NCI-H774 (cell line): ENCODE results near the gene PCMTD2.

ENCODE experiments used
- DNase-seq: peaks from one replicate; lab custom pipeline; 2025; lab: John Stamatoyannopoulos, UW

The PCMTD2 gene

DNA sequence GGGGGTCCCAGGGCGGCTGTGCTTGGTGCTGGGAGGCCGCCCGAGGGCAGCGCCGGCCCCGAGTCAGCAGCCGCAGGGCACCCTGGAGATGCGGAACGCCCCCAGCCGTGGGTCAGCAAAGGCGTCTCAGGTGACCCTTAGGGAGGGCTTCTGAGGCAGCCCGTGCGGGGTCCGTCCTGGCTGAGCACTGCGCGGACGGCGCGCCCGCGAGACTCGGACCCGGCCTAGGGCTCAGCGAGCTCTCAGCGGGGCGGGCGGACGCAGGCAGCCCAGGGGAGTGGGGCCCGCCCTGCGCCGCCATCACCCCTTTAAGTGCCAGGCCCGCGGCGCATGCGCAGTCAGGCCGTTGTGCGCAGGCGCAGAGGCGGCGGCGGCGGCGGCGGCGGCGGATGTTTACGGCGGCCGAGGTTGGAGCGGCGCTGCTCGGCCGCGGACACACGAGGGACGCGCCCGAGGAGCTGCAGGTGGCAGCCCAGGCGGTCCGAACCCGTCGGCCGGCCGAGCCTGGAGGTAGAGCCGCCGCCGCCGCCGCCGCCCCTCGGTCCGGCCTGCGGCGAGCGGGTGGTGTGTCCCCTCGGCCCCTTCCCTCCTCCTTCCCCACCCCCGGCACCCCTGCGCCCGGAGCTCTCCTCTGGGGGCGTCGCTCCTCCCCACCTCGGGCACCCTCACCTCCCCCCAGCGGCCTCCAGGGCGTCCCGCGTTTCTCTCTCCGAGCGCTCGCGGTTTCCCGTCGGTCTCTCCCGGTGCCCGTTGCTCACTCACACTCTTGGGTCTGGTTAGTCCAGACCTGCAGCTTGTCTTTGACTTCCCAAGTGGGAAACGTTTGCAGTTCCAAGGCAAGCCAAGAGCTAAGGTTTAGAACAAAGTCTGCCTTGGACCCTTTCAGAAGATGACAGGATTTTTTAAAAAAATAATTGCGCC, at the start of gene PCMTD2:
Gene PCMTD2, plus strand, starts transcription at position 388 of the 921 bp plus-strand sequence. CDS start 4,218 bp downstream, outside the sequence.
- peak; percentile 70 for DNase-seq

DNA sequence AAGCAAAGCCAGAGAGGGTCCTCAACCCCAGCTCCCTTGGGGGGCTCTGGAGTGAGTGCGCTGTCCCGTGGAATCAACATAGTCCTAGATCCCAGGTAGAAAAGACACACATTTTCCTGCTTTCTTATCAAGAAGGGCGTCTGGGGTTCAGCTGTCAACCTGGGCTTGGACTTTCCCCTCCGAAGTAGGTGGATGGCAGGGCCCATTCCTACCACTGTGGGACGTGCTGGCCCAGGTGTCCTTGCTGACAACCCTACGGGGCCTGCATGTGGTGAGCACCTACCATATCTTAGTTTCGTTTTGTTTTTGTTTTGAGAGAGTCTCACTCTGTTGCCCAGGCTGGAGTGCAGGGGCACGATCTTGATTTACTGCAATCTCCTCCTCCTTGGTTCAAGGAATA, 48.9 kb upstream of the PCMTD2 start:
- DNase-seq, result no peak

- DNase-seq, result no peak
Observed at GRCh38 chr20:64207641-64208590, 47.6 kb upstream of the PCMTD2 start.

DNA sequence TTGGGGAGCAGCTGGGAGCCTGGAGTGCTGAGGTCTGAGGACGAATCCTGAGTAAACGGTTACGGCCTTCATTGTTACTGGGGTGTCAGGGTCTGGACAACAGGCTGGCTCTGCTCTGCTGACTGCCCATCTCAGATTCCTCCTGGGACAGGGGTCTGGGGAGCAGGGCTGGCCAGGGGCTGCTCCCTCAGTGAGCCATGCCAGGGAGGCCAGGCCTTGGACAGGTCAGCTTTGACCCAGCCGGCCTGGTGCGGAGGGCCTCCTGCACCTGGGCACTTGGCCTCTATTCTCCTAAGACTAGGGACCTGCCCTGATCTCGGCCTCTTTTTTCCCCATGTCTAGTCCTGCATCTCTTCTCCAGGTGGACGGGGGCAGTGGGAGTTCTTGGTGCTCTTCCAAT, 46.4 kb upstream of the PCMTD2 start:
- no peak for DNase-seq

DNA sequence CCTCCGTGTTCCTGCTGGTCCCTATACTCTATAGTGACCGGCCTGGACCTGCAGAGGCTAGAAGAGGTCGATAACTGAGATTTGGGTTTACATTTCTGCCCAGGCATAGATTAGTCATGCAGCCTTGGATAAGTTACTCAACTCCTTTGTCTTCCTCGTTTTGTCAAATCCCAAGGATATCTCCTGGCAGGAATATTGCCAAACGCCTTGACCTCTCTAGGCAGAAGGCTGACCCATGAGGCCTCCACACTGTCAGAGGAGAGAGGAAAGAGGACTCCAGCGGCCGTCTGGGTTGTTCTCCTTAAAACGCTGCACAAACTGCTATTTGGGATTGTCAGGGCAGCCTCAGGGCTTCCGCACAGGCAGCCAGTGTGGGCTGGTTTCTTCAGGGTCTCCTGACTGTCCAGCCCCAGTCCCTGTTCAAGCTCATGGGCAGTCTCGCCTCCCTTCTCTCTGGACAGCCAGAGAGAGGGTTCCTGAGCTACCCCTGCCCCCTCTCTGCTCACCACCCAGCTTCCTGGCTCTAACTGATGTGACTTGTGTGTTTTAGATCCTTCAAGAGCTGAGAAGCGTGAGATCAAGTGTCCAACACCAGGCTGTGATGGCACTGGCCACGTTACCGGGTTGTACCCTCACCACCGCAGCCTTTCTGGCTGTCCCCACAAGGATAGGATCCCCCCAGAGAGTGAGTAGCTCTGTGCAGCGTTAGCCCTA, 44.7 kb upstream of the PCMTD2 start:
- DNase-seq, result no peak

DNA sequence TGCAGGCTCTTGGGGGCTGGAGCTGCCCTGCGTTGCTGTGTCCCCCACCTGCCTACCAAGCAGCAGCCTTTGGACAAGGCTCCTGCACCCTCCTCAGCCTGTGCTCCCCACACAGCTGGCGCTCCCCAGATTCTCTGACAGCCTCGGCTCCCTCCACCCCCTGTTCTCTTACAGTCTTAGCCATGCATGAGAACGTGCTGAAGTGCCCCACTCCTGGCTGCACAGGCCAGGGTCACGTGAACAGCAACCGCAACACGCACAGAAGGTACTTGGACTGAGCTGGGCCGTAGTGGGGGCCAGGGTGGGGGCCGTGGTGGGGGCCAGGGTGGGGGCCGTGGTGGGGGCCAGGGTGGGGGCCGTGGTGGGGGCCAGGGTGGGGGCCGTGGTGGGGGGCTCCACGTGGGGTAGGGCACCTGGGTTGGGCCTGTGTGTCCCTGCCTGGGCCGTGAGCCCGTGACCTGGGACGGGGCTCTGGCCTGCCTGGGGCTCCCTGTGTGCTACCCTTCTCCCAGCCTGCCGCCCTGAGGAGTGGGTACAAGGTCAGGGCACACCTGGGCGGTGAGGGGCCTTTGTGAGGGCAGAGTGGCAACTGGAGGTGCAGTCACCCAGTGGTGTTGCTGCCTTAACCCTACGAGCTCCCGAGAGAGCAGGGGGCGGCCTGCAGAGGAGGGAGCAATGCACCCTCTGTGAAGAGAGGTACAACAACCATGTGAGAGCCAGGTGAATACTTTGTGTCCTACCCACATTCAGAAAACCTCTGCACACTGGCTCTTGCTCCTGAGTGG, 43.5 kb upstream of the PCMTD2 start:
- no peak for DNase-seq

GRCh38 chr20:64212755-64213154, 42.8 kb upstream of the PCMTD2 start:
- DNase-seq, result no peak

GRCh38 chr20:64214113-64214512, 41.4 kb upstream of the PCMTD2 start:
- DNase-seq, result no peak

DNA sequence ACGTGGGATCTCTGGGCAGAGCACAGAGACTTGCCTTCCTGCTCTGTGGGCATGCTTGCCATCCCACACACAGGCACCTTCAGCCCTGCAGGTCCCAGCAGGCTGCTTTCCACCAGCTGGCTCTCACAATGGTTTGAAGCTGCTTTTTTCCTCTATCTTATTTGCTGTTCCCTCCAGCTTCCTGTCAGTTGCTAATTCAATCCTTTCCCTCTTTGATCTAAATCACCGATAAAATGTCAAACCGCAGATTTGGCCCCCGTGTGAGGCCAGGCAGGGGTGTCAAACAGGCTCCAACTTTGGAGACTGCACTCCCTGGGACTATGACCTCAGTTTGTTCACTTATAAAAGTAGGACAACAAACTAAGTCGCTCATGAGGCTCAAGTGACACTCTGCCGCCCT, 40.6 kb upstream of the PCMTD2 start:
- no peak for DNase-seq

DNA sequence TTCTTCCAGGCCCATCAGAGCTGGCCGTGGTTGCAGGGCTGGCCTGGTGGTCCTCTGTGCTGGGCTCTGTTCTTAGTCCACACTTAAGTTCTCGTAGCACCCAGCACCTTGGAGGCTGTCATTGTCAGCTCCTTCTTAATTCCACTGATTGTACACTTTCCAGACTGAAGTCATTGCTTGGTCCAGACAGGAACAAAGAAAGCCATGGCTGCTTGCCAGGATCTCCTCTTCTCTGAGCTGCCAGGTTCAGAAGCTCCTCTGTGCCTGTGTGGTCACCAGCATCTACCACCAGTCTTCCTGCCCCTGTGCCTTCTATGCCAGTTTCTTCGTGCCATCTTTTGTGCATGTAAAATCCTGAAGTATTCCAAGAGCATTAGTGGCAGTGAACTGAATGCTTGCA, 39.5 kb upstream of the PCMTD2 start:
- DNase-seq, result no peak

GRCh38 chr20:64216910-64217309, 38.6 kb upstream of the PCMTD2 start:
- no peak for DNase-seq

- no peak for DNase-seq
Observed at GRCh38 chr20:64217539-64218221, 37.9 kb upstream of the PCMTD2 start.

DNA sequence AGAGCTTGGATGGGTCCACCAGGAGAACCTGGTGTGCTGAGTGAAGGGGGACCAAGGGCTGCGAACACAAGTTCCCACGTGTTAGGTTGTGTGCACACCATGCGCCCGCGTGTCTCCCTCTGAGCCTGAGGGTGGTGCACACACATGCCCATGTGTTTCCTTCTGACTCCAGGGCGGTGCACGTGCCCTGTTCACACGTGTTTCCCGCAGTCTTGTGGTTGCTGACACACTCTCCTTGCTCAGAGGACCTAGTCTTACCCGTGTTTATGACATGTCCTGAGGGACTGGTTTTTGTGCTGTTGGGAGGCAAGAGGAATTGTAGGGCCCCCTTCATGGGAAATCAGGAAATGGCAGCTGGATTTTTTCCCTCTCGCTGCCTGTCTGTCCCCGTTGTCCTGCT, 36.3 kb upstream of the PCMTD2 start:
- DNase-seq, result no peak

DNA sequence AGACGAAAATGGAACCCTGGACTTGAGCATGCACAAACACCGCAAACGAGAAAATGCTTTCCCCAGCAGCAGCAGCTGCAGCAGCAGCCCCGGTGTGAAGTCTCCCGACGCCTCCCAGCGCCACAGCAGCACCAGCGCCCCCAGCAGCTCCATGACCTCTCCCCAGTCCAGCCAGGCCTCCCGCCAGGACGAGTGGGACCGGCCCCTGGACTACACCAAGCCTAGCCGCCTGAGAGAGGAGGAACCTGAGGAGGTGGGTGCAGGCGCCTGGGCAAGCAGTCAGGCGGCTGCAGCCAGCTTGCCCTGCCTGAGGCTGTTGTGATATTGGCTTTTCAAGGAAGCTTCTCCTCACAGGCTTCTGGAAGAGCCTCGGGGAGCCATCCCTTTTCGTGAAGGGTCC, 35.8 kb upstream of the PCMTD2 start:
- DNase-seq, result no peak

DNA sequence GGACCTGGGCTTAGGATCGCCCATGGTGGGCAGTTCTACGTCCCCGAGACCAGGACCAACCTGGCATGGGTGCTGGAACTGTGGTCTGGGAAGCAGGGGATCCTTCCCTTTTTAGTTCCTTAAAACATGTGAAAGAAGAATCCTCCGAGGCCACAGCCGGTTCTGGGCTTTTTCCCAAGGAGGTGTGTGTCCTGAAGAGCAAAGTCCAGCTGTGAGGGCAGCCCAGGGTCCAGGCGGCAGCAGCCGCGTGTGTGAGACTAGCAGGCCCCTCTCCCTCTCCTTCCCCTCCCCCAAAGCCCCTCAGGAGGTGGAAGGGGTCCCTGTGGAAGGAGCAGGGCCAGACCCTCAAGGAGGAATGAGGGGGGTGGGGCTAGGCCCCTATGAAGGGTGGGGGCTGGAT, 35.1 kb upstream of the PCMTD2 start:
- DNase-seq, result no peak

GRCh38 chr20:64220891-64221527, 34.5 kb upstream of the PCMTD2 start:
- no peak for DNase-seq

DNA sequence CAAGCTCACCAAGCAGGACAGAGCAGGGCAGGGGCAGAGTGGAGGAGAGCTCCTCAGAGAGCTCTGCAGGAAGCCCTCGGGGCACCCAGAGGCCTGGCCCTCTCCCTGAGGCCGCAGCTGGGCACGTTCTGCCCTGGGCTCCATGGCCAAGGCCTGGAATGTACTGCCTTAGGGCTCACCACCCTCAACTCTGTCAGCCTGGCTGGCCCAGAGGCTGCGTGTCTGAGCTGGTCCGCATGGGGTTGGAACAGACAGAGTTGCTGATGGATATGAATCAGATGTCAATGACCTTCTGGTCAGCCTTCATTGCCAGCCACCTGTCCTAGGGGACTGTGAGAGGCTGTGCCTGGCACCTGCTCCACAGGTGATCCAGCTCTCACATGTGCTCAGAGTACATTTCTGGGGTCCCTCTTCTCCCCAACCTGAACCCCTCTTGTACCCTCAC, 33.2 kb upstream of the PCMTD2 start:
- no peak for DNase-seq

DNA sequence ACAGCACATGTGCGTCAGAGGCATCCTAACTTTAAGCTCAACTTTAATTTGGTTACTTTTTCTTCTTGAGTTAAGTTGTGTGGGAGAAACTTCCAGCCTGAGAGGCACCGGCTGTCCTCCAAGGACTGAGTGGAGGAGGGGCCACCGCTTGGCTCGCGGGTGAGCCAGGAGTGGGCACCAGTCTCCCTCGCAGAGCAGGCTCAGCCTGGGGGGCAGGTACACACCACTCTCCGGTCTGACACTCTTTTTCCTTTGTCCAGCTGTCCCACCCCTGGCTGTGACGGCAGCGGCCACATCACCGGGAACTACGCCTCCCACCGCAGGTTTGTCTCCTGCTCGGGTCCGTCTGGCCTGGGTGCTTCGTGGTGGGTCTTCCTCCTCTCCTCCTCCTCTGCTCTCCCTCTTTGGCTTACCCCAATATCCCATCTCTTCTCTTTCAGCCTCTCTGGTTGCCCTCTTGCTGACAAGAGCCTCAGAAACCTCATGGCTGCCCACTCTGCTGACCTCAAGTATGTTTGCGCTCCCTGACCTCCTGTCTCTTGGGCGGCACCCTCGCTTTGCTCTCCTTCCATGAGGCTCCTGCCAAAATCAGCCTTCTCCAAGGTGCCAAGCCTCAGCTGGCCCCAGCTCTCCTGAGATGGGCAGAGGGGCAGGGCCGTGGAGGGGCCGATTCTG, 32.6 kb upstream of the PCMTD2 start:
- DNase-seq, result no peak

GRCh38 chr20:64223526-64224067, 32.0 kb upstream of the PCMTD2 start:
- no peak for DNase-seq
